WTC11 (cell line): Measurements from ENCODE around the gene HIP1. TPM values are rescaled to one million over a fixed set of nuclear protein-coding genes. Genes with fewer than 3 reads are reported as not detected.

Source experiments
- ATAC-seq: fragments of 200-7000 bp; cut with Tn5 transposase; 2 replicates; pipeline ENCODE4 v1.10.0; 2021; ENCODE audit warnings: mild to moderate bottlenecking, moderate library complexity
- CTCF ChIA-PET: fragments of 300-600 bp; sonication (Branson Sonifier 250); formaldehyde crosslinking; loops from one replicate; lab custom pipeline; 2021; ENCODE audit warnings: antibody characterized with exemption; lab: Charles Lee
- POLR2A ChIA-PET: fragments of 350-600 bp; sonication (Branson Sonifier 250); formaldehyde crosslinking; loops from one replicate; lab custom pipeline; 2021; ENCODE audit warnings: antibody characterized with exemption; lab: Charles Lee
- DNase-seq: peaks from one replicate; pipeline ENCODE4 v3.0.0; 2021; ENCODE audit warnings: low spot score
- H3K27ac Mint-ChIP-seq: 2 replicates; pipeline ENCODE4 v1.8.0; 2021; ENCODE audit warnings: mixed read lengths
- H3K27me3 Mint-ChIP-seq: 2 replicates; pipeline ENCODE4 v1.8.0; 2021; ENCODE audit warnings: low read depth, mild to moderate bottlenecking, moderate library complexity, mixed read lengths
- H3K36me3 Mint-ChIP-seq: 2 replicates; pipeline ENCODE4 v1.8.0; 2021; ENCODE audit warnings: mixed read lengths
- H3K4me1 Mint-ChIP-seq: 2 replicates; pipeline ENCODE4 v1.8.0; 2022; ENCODE audit warnings: mixed read lengths
- H3K4me3 Mint-ChIP-seq: 2 replicates; pipeline ENCODE4 v1.8.0; 2021; ENCODE audit warnings: mild to moderate bottlenecking, moderate library complexity, mixed read lengths
- H3K9me3 Mint-ChIP-seq: 2 replicates; pipeline ENCODE4 v1.8.0; 2021; ENCODE audit warnings: mixed read lengths
- AFF4 ChIP-seq: sonication (generic); formaldehyde crosslinking; IDR thresholded peaks from 2 replicates; pipeline ENCODE4 v1.8.1; 2023; ENCODE audit warnings: mild to moderate bottlenecking, missing genetic modification reagents, borderline replicate concordance
- CBFB ChIP-seq: sonication (generic); formaldehyde crosslinking; IDR thresholded peaks from 2 replicates; pipeline ENCODE4 v1.8.1; 2022; ENCODE audit warnings: mild to moderate bottlenecking, low read depth, missing genetic modification reagents
- EMX1 ChIP-seq: fragments of 250-450 bp; sonication (Bioruptor Pico); IDR thresholded peaks from 2 replicates; pipeline ENCODE4 v1.8.0; 2021; ENCODE audit warnings: mild to moderate bottlenecking
- FOXJ3 ChIP-seq: sonication (generic); formaldehyde crosslinking; IDR thresholded peaks from 2 replicates; pipeline ENCODE4 v1.9.0; 2021; ENCODE audit warnings: missing genetic modification reagents, mild to moderate bottlenecking, borderline replicate concordance
- GABPB1 ChIP-seq: sonication (generic); formaldehyde crosslinking; IDR thresholded peaks from 2 replicates; pipeline ENCODE4 v1.8.1; 2023; ENCODE audit warnings: mild to moderate bottlenecking, missing genetic modification reagents
- KAT7 ChIP-seq: sonication (generic); formaldehyde crosslinking; IDR thresholded peaks from 2 replicates; pipeline ENCODE4 v1.8.1; 2023; ENCODE audit warnings: missing genetic modification reagents, mild to moderate bottlenecking, borderline replicate concordance
- MAX ChIP-seq: sonication (generic); formaldehyde crosslinking; IDR thresholded peaks from 2 replicates; pipeline ENCODE4 v1.8.0; 2022; ENCODE audit warnings: mild to moderate bottlenecking, missing genetic modification reagents
- MYBL2 ChIP-seq: sonication (generic); formaldehyde crosslinking; IDR thresholded peaks from 2 replicates; pipeline ENCODE4 v1.8.1; 2023; ENCODE audit warnings: mild to moderate bottlenecking, moderate library complexity, missing genetic modification reagents
- NFYB ChIP-seq: sonication (generic); formaldehyde crosslinking; conservative IDR thresholded peaks from 2 replicates; pipeline ENCODE4 v1.8.0; 2022; ENCODE audit warnings: low read depth, missing genetic modification reagents
- NR1H2 ChIP-seq: sonication (generic); formaldehyde crosslinking; IDR thresholded peaks from 2 replicates; pipeline ENCODE4 v1.9.0; 2021; ENCODE audit warnings: mild to moderate bottlenecking, moderate library complexity, missing genetic modification reagents
- OVOL2 ChIP-seq: fragments of 250-450 bp; sonication (Bioruptor Pico); IDR thresholded peaks from 2 replicates; pipeline ENCODE4 v1.9.0; 2021; ENCODE audit warnings: mild to moderate bottlenecking, borderline replicate concordance
- STAT6 ChIP-seq: sonication (generic); formaldehyde crosslinking; conservative IDR thresholded peaks from 2 replicates; pipeline ENCODE4 v1.8.1; 2023; ENCODE audit warnings: mild to moderate bottlenecking, low read depth, missing genetic modification reagents, moderate library complexity
- TCF7 ChIP-seq: sonication (generic); formaldehyde crosslinking; IDR thresholded peaks from 2 replicates; pipeline ENCODE4 v1.8.0; 2022; ENCODE audit warnings: mild to moderate bottlenecking, low read depth, missing genetic modification reagents, moderate library complexity
- TEAD1 ChIP-seq: sonication (generic); formaldehyde crosslinking; IDR thresholded peaks from 2 replicates; pipeline ENCODE4 v1.8.0; 2022; ENCODE audit warnings: mild to moderate bottlenecking, missing genetic modification reagents
- ZNF219 ChIP-seq: sonication (generic); formaldehyde crosslinking; IDR thresholded peaks from 2 replicates; pipeline ENCODE4 v1.8.0; 2023; ENCODE audit warnings: missing genetic modification reagents, mild to moderate bottlenecking, borderline replicate concordance
- ZNF281 ChIP-seq: sonication (generic); formaldehyde crosslinking; IDR thresholded peaks from 2 replicates; pipeline ENCODE4 v1.8.0; 2023; ENCODE audit warnings: mild to moderate bottlenecking, missing genetic modification reagents
- ZSCAN18 ChIP-seq: fragments of 250-450 bp; sonication (Bioruptor Pico); IDR thresholded peaks from 2 replicates; pipeline ENCODE4 v2.1.2; 2022; ENCODE audit warnings: mild to moderate bottlenecking, moderate library complexity
- total RNA-seq: library from RNA; stranded (reverse); gene quantifications from 3 replicates; pipeline ENCODE4 v1.2.3, GENCODE V29; 2021
- TF ChIP-seq, protein P1 (sequence below): sonication (generic); formaldehyde crosslinking; conservative IDR thresholded peaks from 2 replicates; pipeline ENCODE4 v1.8.1; 2022; ENCODE audit warnings: mild to moderate bottlenecking, missing genetic modification reagents
- TF ChIP-seq, protein P2 (sequence below): sonication (generic); formaldehyde crosslinking; IDR thresholded peaks from 2 replicates; pipeline ENCODE4 v1.8.1; 2023; ENCODE audit warnings: mild to moderate bottlenecking, moderate library complexity, missing genetic modification reagents

Gene HIP1
- total RNA-seq, 1 experiment from 2014 or later = 75.8 TPM

DNA sequence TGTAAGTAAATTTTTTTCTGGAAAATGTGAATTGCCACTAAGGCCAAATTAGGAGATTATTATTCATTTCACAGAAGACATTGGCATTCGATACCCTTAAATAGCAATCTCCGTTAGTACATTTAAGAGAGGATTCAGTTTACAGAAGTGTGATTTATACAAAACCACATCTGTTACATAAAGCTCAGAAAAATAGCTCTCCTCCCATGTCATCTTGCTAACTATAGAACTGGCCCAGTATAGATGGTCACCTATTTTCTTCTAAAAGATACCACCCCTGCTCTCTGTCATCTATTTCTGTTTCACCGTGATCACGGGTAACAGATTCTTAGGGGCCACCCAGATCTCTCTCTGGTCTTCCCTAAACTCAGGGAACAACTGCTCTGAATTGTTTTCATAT lies 119.1 kb downstream of the HIP1 start:
- H3K36me3 Mint-ChIP-seq = peaks cover 31% of the 10 kb centered on the region
- no peaks in the 10 kb centered on the region for H3K9me3 Mint-ChIP-seq
- no peak overlapping the region for H3K27ac Mint-ChIP-seq
- no peaks in the 10 kb centered on the region for H3K27me3 Mint-ChIP-seq
- no peak for ATAC-seq
- ChIA-PET POLR2A (no interaction called here), CTCF (no interaction called here)
- DNase-seq = no peak
- no peak overlapping the region for H3K4me3 Mint-ChIP-seq
- TF ChIP-seq NR1H2 (CRISPR knock-in tag) (no peak), ZNF281 (CRISPR knock-in tag) (no peak), AFF4 (no peak), FOXJ3 (no peak), ZSCAN18 (CRISPR knock-in tag) (no peak), CBFB (CRISPR knock-in tag) (no peak), TCF7 (CRISPR knock-in tag) (no peak), OVOL2 (CRISPR knock-in tag) (no peak), NFYB (CRISPR knock-in tag) (no peak), EMX1 (CRISPR knock-in tag) (no peak), TEAD1 (CRISPR knock-in tag) (no peak)
- TF ChIP-seq, protein P1, sequence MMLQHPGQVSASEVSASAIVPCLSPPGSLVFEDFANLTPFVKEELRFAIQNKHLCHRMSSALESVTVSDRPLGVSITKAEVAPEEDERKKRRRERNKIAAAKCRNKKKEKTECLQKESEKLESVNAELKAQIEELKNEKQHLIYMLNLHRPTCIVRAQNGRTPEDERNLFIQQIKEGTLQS (CRISPR knock-in tag) = no peak
- TF ChIP-seq, protein P2, sequence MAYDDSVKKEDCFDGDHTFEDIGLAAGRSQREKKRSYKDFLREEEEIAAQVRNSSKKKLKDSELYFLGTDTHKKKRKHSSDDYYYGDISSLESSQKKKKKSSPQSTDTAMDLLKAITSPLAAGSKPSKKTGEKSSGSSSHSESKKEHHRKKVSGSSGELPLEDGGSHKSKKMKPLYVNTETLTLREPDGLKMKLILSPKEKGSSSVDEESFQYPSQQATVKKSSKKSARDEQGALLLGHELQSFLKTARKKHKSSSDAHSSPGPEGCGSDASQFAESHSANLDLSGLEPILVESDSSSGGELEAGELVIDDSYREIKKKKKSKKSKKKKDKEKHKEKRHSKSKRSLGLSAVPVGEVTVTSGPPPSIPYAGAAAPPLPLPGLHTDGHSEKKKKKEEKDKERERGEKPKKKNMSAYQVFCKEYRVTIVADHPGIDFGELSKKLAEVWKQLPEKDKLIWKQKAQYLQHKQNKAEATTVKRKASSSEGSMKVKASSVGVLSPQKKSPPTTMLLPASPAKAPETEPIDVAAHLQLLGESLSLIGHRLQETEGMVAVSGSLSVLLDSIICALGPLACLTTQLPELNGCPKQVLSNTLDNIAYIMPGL (CRISPR knock-in tag) = no peak
- H3K4me1 Mint-ChIP-seq = peaks cover 15% of the 10 kb centered on the region

DNA sequence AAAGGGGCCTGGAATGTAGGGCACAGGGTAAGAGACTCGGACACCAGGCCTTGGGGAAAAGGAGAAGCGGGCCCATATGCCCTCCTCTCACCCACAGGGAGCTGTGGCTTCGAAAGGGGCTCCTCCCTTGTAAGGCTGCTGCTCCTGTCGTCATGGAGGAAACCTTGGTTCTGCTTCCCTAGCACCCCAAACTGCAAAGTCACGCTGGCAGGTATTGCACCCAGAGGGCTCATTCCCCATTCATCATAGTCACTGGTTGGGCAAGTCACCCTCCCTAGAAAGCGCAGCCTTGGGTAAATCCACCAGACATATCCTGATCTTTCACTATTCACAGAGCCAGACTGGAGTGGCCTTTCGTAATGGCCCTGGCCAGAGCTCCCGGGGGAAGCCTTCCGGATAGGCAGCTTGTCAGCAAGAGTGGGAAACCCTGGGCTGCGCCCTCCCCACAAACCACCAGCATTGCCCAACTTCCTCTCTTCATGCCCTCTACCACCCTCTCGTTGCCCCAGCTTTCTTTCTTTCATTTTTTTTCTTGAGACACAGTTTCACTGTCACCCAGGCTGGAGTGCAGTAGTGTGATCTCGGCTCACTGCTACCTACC lies 121.0 kb downstream of the HIP1 start:
- Mint-ChIP-seq H3K4me3 (no peak overlapping the region), H3K27me3 (no peaks in the 10 kb centered on the region), H3K4me1 (peaks cover 7% of the 10 kb centered on the region), H3K9me3 (no peaks in the 10 kb centered on the region), H3K36me3 (peaks cover 29% of the 10 kb centered on the region), H3K27ac (no peak overlapping the region)
- ChIA-PET POLR2A (no interaction called here), CTCF (no interaction called here)
- DNase-seq = no peak
- no peak for ATAC-seq
- TF ChIP-seq MAX (CRISPR knock-in tag) (no peak), STAT6 (CRISPR knock-in tag) (no peak), ZNF219 (no peak), NFYB (CRISPR knock-in tag) (no peak), MYBL2 (CRISPR knock-in tag) (no peak), KAT7 (CRISPR knock-in tag) (no peak), GABPB1 (CRISPR knock-in tag) (no peak), CBFB (CRISPR knock-in tag) (no peak)
